Stimulated activated CD8-positive, alpha-beta memory T cell treated with anti-CD3 and anti-CD28 coated beads, Interleukin-12 subunit alpha, Interleukin-12 subunit beta, amount 100 ng/mL, for 24 hours (primary cell): Measurements from ENCODE around the gene PUM1.
"Not testable (repeated sequence)": the region's sequence is repeated elsewhere in the genome, so short reads cannot be mapped to it uniquely, and the experiment has no call there.

Source experiments
- DNase-seq: peaks from one replicate; pipeline ENCODE4 v3.0.0-alpha.2; 2020; ENCODE audit errors: extremely low read depth

Gene PUM1

GRCh38 chr1:31065310-31066217, at the start of gene PUM1:
PUM1 (minus strand) TSS chr1:31065717; CDS start chr1:31059566, 6,151 bp downstream.
- DNase-seq = peak; percentile 99

GRCh38 chr1:31112266-31112935, 46.9 kb upstream of the PUM1 start:
- no peak for DNase-seq

GRCh38 chr1:31111290-31111951, 45.9 kb upstream of the PUM1 start:
- no peak for DNase-seq

GRCh38 chr1:31110846-31111245, 45.3 kb upstream of the PUM1 start:
- DNase-seq = no peak

GRCh38 chr1:31108861-31109260, 43.3 kb upstream of the PUM1 start:
- no peak for DNase-seq

GRCh38 chr1:31105646-31106045, 40.1 kb upstream of the PUM1 start:
- no peak for DNase-seq

GRCh38 chr1:31102501-31102950, 37.0 kb upstream of the PUM1 start:
- DNase-seq = no peak

- no peak for DNase-seq
These were observed 35.6 kb upstream of the PUM1 start for GRCh38 chr1:31101147-31101502.

GRCh38 chr1:31099293-31100032, 33.9 kb upstream of the PUM1 start:
- no peak for DNase-seq

- no peak for DNase-seq
These were observed 30.5 kb upstream of the PUM1 start for GRCh38 chr1:31095985-31096384.

- no peak for DNase-seq
These were observed 29.9 kb upstream of the PUM1 start for GRCh38 chr1:31095298-31095981.

- DNase-seq = not testable (repeated sequence)
These were observed 22.6 kb upstream of the PUM1 start for GRCh38 chr1:31088081-31088480.

- DNase-seq = no peak
These were observed 19.5 kb upstream of the PUM1 start for GRCh38 chr1:31084782-31085569.

GRCh38 chr1:31082385-31082784, 16.9 kb upstream of the PUM1 start:
- DNase-seq = no peak

GRCh38 chr1:31073044-31073443, 7.5 kb upstream of the PUM1 start:
- no peak for DNase-seq

- DNase-seq = no peak
These were observed 6.8 kb upstream of the PUM1 start for GRCh38 chr1:31072304-31072746.

- no peak for DNase-seq
These were observed 3.9 kb upstream of the PUM1 start for GRCh38 chr1:31069392-31069791.

GRCh38 chr1:31064718-31065309, 703 bp downstream of the PUM1 start:
- DNase-seq = no peak

- no peak for DNase-seq
These were observed 1.3 kb downstream of the PUM1 start for GRCh38 chr1:31064111-31064717.
